Renal cortex interstitium (tissue), 3 donors: Measurements from ENCODE around the gene MFAP1. TPM values are rescaled to one million over a fixed set of nuclear protein-coding genes. Genes with fewer than 3 reads are reported as not detected.

ENCODE experiments used
- polyA plus RNA-seq, 3 donors: library from polyadenylated mRNA; unstranded; fragments of 120-200 nt; gene quantifications; one replicate each; pipeline ENCODE4 v1.2.1, GENCODE V29; 2013; ENCODE audit not compliant: insufficient read length in 3 of 3

Gene MFAP1
- polyA plus RNA-seq, 3 donors, result 59.0 to 73.7 (median 69.7) TPM

Other genes with a start within 250 kb of the MFAP1 start
- gene PPIP5K1, start 234.5 kb downstream of the MFAP1 start, polyA plus RNA-seq, result 10 to 100 TPM; 21.8 to 29.1 (median 27.3) TPM
- 1 to 10 TPM; 1.4 to 3.8 (median 2.3) TPM for gene CKMT1B, start 230.7 kb downstream of the MFAP1 start, polyA plus RNA-seq
- gene STRC, start 205.9 kb downstream of the MFAP1 start, polyA plus RNA-seq, result 1 to 10 TPM in 2 of 3 donors, under 1 TPM in 1; 0.59 to 1.6 (median 1.4) TPM
- 1 to 10 TPM; 4.3 to 9.7 (median 5.2) TPM for gene CATSPER2, start 175.8 kb downstream of the MFAP1 start, polyA plus RNA-seq
- 1 to 10 TPM; 1.6 to 3.7 (median 2.3) TPM for gene CKMT1A, start 130.8 kb downstream of the MFAP1 start, polyA plus RNA-seq
- 100 to 1,000 TPM; 527 to 619 (median 615) TPM for gene PDIA3, start 78.3 kb downstream of the MFAP1 start, polyA plus RNA-seq
- gene ELL3, start 47.7 kb downstream of the MFAP1 start, polyA plus RNA-seq, result 1 to 10 TPM; 2.9 to 4.2 (median 3.3) TPM
- 100 to 1,000 TPM; 579 to 694 (median 641) TPM for gene SERF2, start 32.4 kb downstream of the MFAP1 start, polyA plus RNA-seq
- gene SERINC4, start 24.5 kb downstream of the MFAP1 start, polyA plus RNA-seq, result under 1 TPM; 0.20 to 0.49 (median 0.24) TPM
- 10 to 100 TPM in 2 of 3 donors, 1 to 10 TPM in 1; 10.0 to 25.8 (median 10.9) TPM for gene HYPK, start 24.1 kb downstream of the MFAP1 start, polyA plus RNA-seq
- gene WDR76, start 2.3 kb upstream of the MFAP1 start, polyA plus RNA-seq, result 10 to 100 TPM; 12.2 to 18.1 (median 16.7) TPM